IMR-90 (cell line): Measurements from ENCODE around the gene SLC39A11. TPM values are rescaled to one million over a fixed set of nuclear protein-coding genes. Genes with fewer than 3 reads are reported as not detected.
A peak's percentile ranks its signal among the peaks of the same experiment; 100 is the strongest.

Experiments used
- ATAC-seq: fragments of 200-7000 bp; cut with Tn5 transposase; 2 replicates; pipeline ENCODE4 v1.9.1; 2020; ENCODE audit warnings: low read depth, mild to moderate bottlenecking, moderate library complexity
- BruUV-seq: library from RNA; stranded (reverse); fragments of 400-500 nt; replicated peaks from 2 replicates; lab custom pipeline; 2021; lab: Mats Ljungman, UMichigan
- CTCF ChIA-PET: fragments of 300-600 bp; formaldehyde crosslinking; extraction: SDS; loops from one replicate; lab custom pipeline; 2021; ENCODE audit warnings: antibody characterized with exemption; lab: Yijun Ruan, JAX
- POLR2A ChIA-PET: fragments of 300-600 bp; sonication (Branson Sonifier 250); formaldehyde crosslinking; loops from one replicate; lab custom pipeline; 2022; ENCODE audit warnings: antibody characterized with exemption; ENCODE audit not compliant: unreplicated experiment; lab: Charles Lee
- DNase-seq: peaks from one replicate; pipeline ENCODE4 v3.0.0; 2013
- H2AFZ ChIP-seq: replicated peaks from 2 replicates; pipeline ENCODE3; 2013; ENCODE audit warnings: low read length, mild to moderate bottlenecking; ENCODE audit not compliant: poor library complexity
- H2AK5ac ChIP-seq: 2 replicates; pipeline ENCODE4 v1.6.1; 2013; ENCODE audit warnings: low read depth, low read length, inconsistent platforms
- H2AK9ac ChIP-seq: replicated peaks from 2 replicates; pipeline ENCODE3; 2013; ENCODE audit warnings: mild to moderate bottlenecking, low read depth, low read length, moderate library complexity; ENCODE audit not compliant: poor library complexity
- H2BK120ac ChIP-seq: 2 replicates; pipeline ENCODE4 v1.6.1; 2013; ENCODE audit warnings: low read depth, low read length, inconsistent platforms
- H2BK15ac ChIP-seq: 3 replicates; pipeline ENCODE4 v1.6.1; 2013; ENCODE audit warnings: low read depth, low read length, inconsistent platforms
- H2BK20ac ChIP-seq: 2 replicates; pipeline ENCODE4 v1.6.1; 2013; ENCODE audit warnings: low read depth, mild to moderate bottlenecking, inconsistent platforms, low read length, moderate library complexity
- H2BK5ac ChIP-seq: 2 replicates; pipeline ENCODE4 v1.6.1; 2013; ENCODE audit warnings: mild to moderate bottlenecking, low read depth, low read length, inconsistent platforms; ENCODE audit not compliant: poor library complexity, severe bottlenecking
- H3K14ac ChIP-seq: replicated peaks from 2 replicates; pipeline ENCODE4 v1.6.1; 2013; ENCODE audit warnings: low read depth, low read length, inconsistent platforms
- H3K18ac ChIP-seq: 2 replicates; pipeline ENCODE4 v1.6.1; 2013; ENCODE audit warnings: low read depth, low read length, control low read depth
- H3K23ac ChIP-seq: 2 replicates; pipeline ENCODE4 v1.6.1; 2013; ENCODE audit warnings: low read depth, low read length, inconsistent platforms
- H3K27ac ChIP-seq: 2 replicates; pipeline ENCODE4 v1.5.1; 2013; ENCODE audit warnings: mild to moderate bottlenecking, control low read depth, low read length; ENCODE audit not compliant: insufficient read depth
- H3K27me3 ChIP-seq: 2 replicates; pipeline ENCODE4 v1.6.1; 2013; ENCODE audit warnings: low read length; ENCODE audit not compliant: control insufficient read depth, insufficient read depth
- H3K36me3 ChIP-seq: 2 replicates; pipeline ENCODE4 v1.6.1; 2013; ENCODE audit warnings: low read length, mixed read lengths; ENCODE audit not compliant: control insufficient read depth, insufficient read depth
- H3K4ac ChIP-seq: 2 replicates; pipeline ENCODE4 v1.6.1; 2013; ENCODE audit warnings: low read depth, low read length, inconsistent platforms
- H3K4me1 ChIP-seq: 2 replicates; pipeline ENCODE4 v1.6.1; 2013; ENCODE audit warnings: low read length, mixed read lengths; ENCODE audit not compliant: control insufficient read depth, insufficient read depth
- H3K4me2 ChIP-seq: 2 replicates; pipeline ENCODE4 v1.6.1; 2013; ENCODE audit warnings: low read depth, mild to moderate bottlenecking, control low read depth, low read length, moderate library complexity
- H3K4me3 ChIP-seq: 2 replicates; pipeline ENCODE4 v1.5.1; 2013; ENCODE audit warnings: low read depth, mild to moderate bottlenecking, control low read depth, low read length, moderate library complexity; ENCODE audit not compliant: insufficient read depth
- H3K56ac ChIP-seq: 2 replicates; pipeline ENCODE4 v1.6.1; 2013; ENCODE audit warnings: low read length, inconsistent platforms; ENCODE audit not compliant: insufficient read depth; ENCODE audit errors: extremely low read depth
- H3K79me1 ChIP-seq, 2 experiments: 2 replicates each; pipeline ENCODE4 v1.6.1; 2013; ENCODE audit warnings: low read length in 2 of 2, inconsistent platforms in 1 of 2, low read depth in 1 of 2
- H3K9ac ChIP-seq: 2 replicates; pipeline ENCODE4 v1.6.1; 2013; ENCODE audit warnings: low read depth, low read length, control low read depth
- H3K9me1 ChIP-seq: 2 replicates; pipeline ENCODE4 v1.6.1; 2013; ENCODE audit warnings: low read length, inconsistent platforms; ENCODE audit not compliant: insufficient read depth
- H3K9me3 ChIP-seq: 2 replicates; pipeline ENCODE4 v1.6.1; 2013; ENCODE audit warnings: low read length; ENCODE audit not compliant: control insufficient read depth, insufficient read depth
- H4K20me1 ChIP-seq: 2 replicates; pipeline ENCODE4 v1.6.1; 2013; ENCODE audit warnings: low read length, inconsistent platforms; ENCODE audit not compliant: insufficient read depth
- H4K5ac ChIP-seq: 2 replicates; pipeline ENCODE4 v1.6.1; 2013; ENCODE audit warnings: mild to moderate bottlenecking, low read depth, low read length, control low read depth
- H4K8ac ChIP-seq, 2 experiments: 2 replicates each; pipeline ENCODE4 v1.6.1; 2013; ENCODE audit warnings: low read depth in 2 of 2, low read length in 2 of 2, control low read depth in 1 of 2, inconsistent platforms in 1 of 2
- H4K91ac ChIP-seq: 2 replicates; pipeline ENCODE4 v1.6.1; 2013; ENCODE audit warnings: low read depth, low read length, inconsistent platforms; ENCODE audit not compliant: insufficient read depth
- CEBPB ChIP-seq: IDR thresholded peaks from 2 replicates; pipeline ENCODE4 v1.6.1; 2012; ENCODE audit warnings: low read depth, low read length, improper control_type of control experiment
- FOS ChIP-seq: fragments of 150-350 bp; IDR thresholded peaks from 2 replicates; pipeline ENCODE4 v1.6.1; 2016; ENCODE audit warnings: low read depth, low read length
- MAZ ChIP-seq: IDR thresholded peaks from 2 replicates; pipeline ENCODE4 v1.6.1; 2012; ENCODE audit warnings: low read depth, mild to moderate bottlenecking, low read length, improper control_type of control experiment, moderate library complexity, borderline replicate concordance
- MXI1 ChIP-seq: IDR thresholded peaks from 2 replicates; pipeline ENCODE4 v1.6.1; 2012; ENCODE audit warnings: low read depth, mild to moderate bottlenecking, low read length, moderate library complexity, borderline replicate concordance
- RAD21 ChIP-seq: IDR thresholded peaks from 2 replicates; pipeline ENCODE4 v1.6.1; 2012; ENCODE audit warnings: low read length, improper control_type of control experiment
- SMC3 ChIP-seq: fragments of 150-350 bp; IDR thresholded peaks from 2 replicates; pipeline ENCODE4 v1.6.1; 2016; ENCODE audit warnings: low read depth, mild to moderate bottlenecking, antibody characterized with exemption, low read length, moderate library complexity
- USF2 ChIP-seq: fragments of 150-350 bp; IDR thresholded peaks from 2 replicates; pipeline ENCODE4 v1.6.1; 2017; ENCODE audit warnings: mild to moderate bottlenecking, antibody characterized with exemption, low read length, low read depth
- WGBS, 2 experiments: methylation state at CpG; one replicate each; pipeline versions ENCODE4 v1.1.5 to v1.1.7; 2013; ENCODE audit warnings: missing lambda C conversion rate in 2 of 2; ENCODE audit not compliant: insufficient read length in 1 of 2; ENCODE audit errors: extremely low coverage in 2 of 2; 5-methylcytosine and 5-hydroxymethylcytosine counted together
- dilution Hi-C: fragments of 300-500 bp; cut with HindIII; formaldehyde crosslinking; loops from one replicate; pipeline ENCODE4 v1.14.3; 2018; ENCODE audit warnings: low sequenced_read_pairs; ENCODE audit not compliant: unreplicated experiment
- in situ Hi-C: fragments of 300-500 bp; cut with MboI; formaldehyde crosslinking; loops from 3 replicates; pipeline ENCODE4 v1.14.3; 2019; ENCODE audit warnings: low sequenced_read_pairs, inconsistent platforms, mixed read lengths
- intact Hi-C: fragments of 100-400 bp; cut with micrococcal nuclease; formaldehyde crosslinking; loops from 2 replicates; pipeline ENCODE4 v1.10.0; 2022
- polyA plus RNA-seq, 3 experiments: library from polyadenylated mRNA; depleted of rRNA; stranded (reverse); fragments of >200 nt; gene quantifications; 2 replicates each; pipeline ENCODE4 v1.2.3, GENCODE V29; 2012; ENCODE audit warnings: low replicate concordance in 1 of 3
- total RNA-seq: library from RNA; depleted of rRNA; stranded (reverse); fragments of >200 nt; gene quantifications from 2 replicates; pipeline ENCODE4 v1.2.3, GENCODE V29; 2012

SLC39A11 gene
- total and polyA plus RNA-seq, 2 of the 4 experiments (the other 2 are of a cell fraction): 8.8 to 14.3 TPM

GRCh38 chr17:72691586-72691985 is 400.9 kb downstream of the SLC39A11 start:
- no peaks in the 10 kb centered on the region for H3K9me3 ChIP-seq
- peak overlapping the region; percentile 89 for H2BK5ac ChIP-seq
- H2BK20ac ChIP-seq: peak overlapping the region; percentile 80
- no TSS peak for BruUV-seq
- H3K79me1 ChIP-seq: peaks cover 0 to 4% of the 10 kb centered on the region in 2 experiments; a peak in 1 of 4 replicates
- H4K8ac ChIP-seq: peak overlapping the region in 1 of 2 experiments; percentile 84; a peak in 2 of 4 replicates
- DNase-seq: peak; percentile 98
- H3K27ac ChIP-seq: peak overlapping the region; percentile 33
- no CpG with 5 or more reads among the region's 4 CpGs for WGBS, 2 experiments
- H4K91ac ChIP-seq: peak overlapping the region; percentile 61; the same call in 1 of the 2 replicates
- in situ Hi-C loops (no loop called here), intact Hi-C loops (no loop called here), dilution Hi-C loops (no loop called here)
- 0 out of 2 replicates have a peak overlapping the region, but pooled peaks have one; percentile 21 for H3K56ac ChIP-seq
- H3K4me2 ChIP-seq: peak overlapping the region; percentile 40
- H3K4me1 ChIP-seq: peaks cover 17% of the 10 kb centered on the region
- peak overlapping the region; percentile 25 for H4K5ac ChIP-seq
- no peaks in the 10 kb centered on the region; the same call in 1 of the 2 replicates for H4K20me1 ChIP-seq
- H3K4ac ChIP-seq: peak overlapping the region; percentile 70; the same call in 1 of the 2 replicates
- peak overlapping the region; percentile 54 for H2AFZ ChIP-seq
- H3K9ac ChIP-seq: no peak overlapping the region
- POLR2A ChIA-PET: interaction anchor here (0.7 kb wide), 1 partner anchor 114 kb away, joined by 6 read pairs; no protein-coding TSS in a partner anchor
- peak overlapping the region; percentile 68 for H2AK9ac ChIP-seq
- H3K23ac ChIP-seq: no peak overlapping the region
- TF ChIP-seq SMC3 (no peak), MXI1 (no peak), FOS (peak; percentile 81), USF2 (no peak), CEBPB (no peak), MAZ (no peak), RAD21 (0 out of 2 replicates have a peak, but pooled peaks have one; percentile 14)
- peak overlapping the region; percentile 73; the same call in 1 of the 2 replicates for H3K18ac ChIP-seq
- peak overlapping the region; percentile 69; the same call in 1 of the 2 replicates for H2AK5ac ChIP-seq
- 0 out of 2 replicates have a peak overlapping the region, but pooled peaks have one; percentile 39 for H3K14ac ChIP-seq
- peak overlapping the region; percentile 96; the same call in 2 of the 3 replicates for H2BK15ac ChIP-seq
- CTCF ChIA-PET: interaction anchor here (0.8 kb wide), 1 partner anchor 132 kb away, joined by 4 read pairs; no protein-coding TSS in a partner anchor
- no peak overlapping the region for H3K4me3 ChIP-seq
- no peaks in the 10 kb centered on the region for H3K27me3 ChIP-seq
- H3K36me3 ChIP-seq: no peaks in the 10 kb centered on the region
- ATAC-seq: peak; percentile 93
- peak overlapping the region; percentile 85 for H2BK120ac ChIP-seq
- peaks cover 18% of the 10 kb centered on the region for H3K9me1 ChIP-seq
